ENCODE data around the gene NDFIP1.

DNA sequence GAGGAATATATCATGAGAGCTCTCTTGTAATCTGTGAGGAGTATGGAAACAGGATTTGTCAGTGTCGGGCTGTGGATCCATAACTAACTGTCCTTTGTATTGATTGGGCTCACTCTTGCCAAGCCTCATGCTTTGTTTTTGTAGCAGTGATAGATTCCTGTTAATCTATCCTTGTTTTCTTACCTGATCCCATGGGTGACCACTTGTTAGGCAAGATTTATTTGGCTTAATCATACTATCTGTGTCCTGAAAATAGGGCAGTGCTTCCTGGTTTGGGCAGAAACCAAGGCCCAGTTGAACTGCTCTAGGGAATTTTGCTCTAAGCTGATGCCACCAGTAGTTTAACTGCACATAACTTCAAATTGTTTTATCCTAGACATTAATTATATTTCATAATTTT is 6.1 kb downstream of the NDFIP1 start:
- no peak for TF ChIP-seq POLR2A (IDR thresholded peaks at IDR 0.05)
- TF ChIP-seq, protein P1, sequence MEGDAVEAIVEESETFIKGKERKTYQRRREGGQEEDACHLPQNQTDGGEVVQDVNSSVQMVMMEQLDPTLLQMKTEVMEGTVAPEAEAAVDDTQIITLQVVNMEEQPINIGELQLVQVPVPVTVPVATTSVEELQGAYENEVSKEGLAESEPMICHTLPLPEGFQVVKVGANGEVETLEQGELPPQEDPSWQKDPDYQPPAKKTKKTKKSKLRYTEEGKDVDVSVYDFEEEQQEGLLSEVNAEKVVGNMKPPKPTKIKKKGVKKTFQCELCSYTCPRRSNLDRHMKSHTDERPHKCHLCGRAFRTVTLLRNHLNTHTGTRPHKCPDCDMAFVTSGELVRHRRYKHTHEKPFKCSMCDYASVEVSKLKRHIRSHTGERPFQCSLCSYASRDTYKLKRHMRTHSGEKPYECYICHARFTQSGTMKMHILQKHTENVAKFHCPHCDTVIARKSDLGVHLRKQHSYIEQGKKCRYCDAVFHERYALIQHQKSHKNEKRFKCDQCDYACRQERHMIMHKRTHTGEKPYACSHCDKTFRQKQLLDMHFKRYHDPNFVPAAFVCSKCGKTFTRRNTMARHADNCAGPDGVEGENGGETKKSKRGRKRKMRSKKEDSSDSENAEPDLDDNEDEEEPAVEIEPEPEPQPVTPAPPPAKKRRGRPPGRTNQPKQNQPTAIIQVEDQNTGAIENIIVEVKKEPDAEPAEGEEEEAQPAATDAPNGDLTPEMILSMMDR (IDR thresholded peaks at IDR 0.05): no peak
